GM04504 (cell line): ENCODE data around the gene ACTL8.

ENCODE experiments used
- DNase-seq: peaks from one replicate; pipeline ENCODE4 v3.0.0-alpha.2; 2012; ENCODE audit warnings: low read depth

ACTL8 gene

GRCh38 chr1:17755120-17755519, at the start of gene ACTL8:
Gene ACTL8, plus strand, starts transcription at chr1:17755333. Its CDS starts 67,676 bp downstream, at chr1:17823009.
- DNase-seq = no peak

GRCh38 chr1:17706445-17706844, 48.7 kb upstream of the ACTL8 start:
- DNase-seq = no peak

- no peak for DNase-seq
These were observed 45.2 kb upstream of the ACTL8 start for GRCh38 chr1:17709981-17710380.

- no peak for DNase-seq
These were observed 44.1 kb upstream of the ACTL8 start for GRCh38 chr1:17710889-17711576.

- no peak for DNase-seq
These were observed 43.6 kb upstream of the ACTL8 start for GRCh38 chr1:17711577-17711910.

- no peak for DNase-seq
These were observed 43.2 kb upstream of the ACTL8 start for GRCh38 chr1:17711941-17712340.

- DNase-seq = no peak
These were observed 41.1 kb upstream of the ACTL8 start for GRCh38 chr1:17713993-17714392.

GRCh38 chr1:17717594-17718535, 37.3 kb upstream of the ACTL8 start:
- no peak for DNase-seq

- DNase-seq = no peak
These were observed 35.3 kb upstream of the ACTL8 start for GRCh38 chr1:17719874-17720273.

- no peak for DNase-seq
These were observed 33.7 kb upstream of the ACTL8 start for GRCh38 chr1:17721444-17721843.

GRCh38 chr1:17723684-17724083, 31.4 kb upstream of the ACTL8 start:
- DNase-seq = no peak

GRCh38 chr1:17724150-17724549, 31.0 kb upstream of the ACTL8 start:
- DNase-seq = no peak

GRCh38 chr1:17725084-17725719, 29.9 kb upstream of the ACTL8 start:
- DNase-seq = no peak

- DNase-seq = no peak
These were observed 29.1 kb upstream of the ACTL8 start for GRCh38 chr1:17725811-17726582.

GRCh38 chr1:17728123-17728712, 26.9 kb upstream of the ACTL8 start:
- DNase-seq = no peak

- no peak for DNase-seq
These were observed 25.9 kb upstream of the ACTL8 start for GRCh38 chr1:17729248-17729647.

GRCh38 chr1:17729909-17730308, 25.2 kb upstream of the ACTL8 start:
- DNase-seq = no peak

- DNase-seq = no peak
These were observed 23.7 kb upstream of the ACTL8 start for GRCh38 chr1:17731460-17731859.

GRCh38 chr1:17732475-17732874, 22.7 kb upstream of the ACTL8 start:
- DNase-seq = peak; percentile 34

GRCh38 chr1:17733661-17734060, 21.5 kb upstream of the ACTL8 start:
- no peak for DNase-seq

- DNase-seq = no peak
These were observed 20.5 kb upstream of the ACTL8 start for GRCh38 chr1:17734609-17735008.

- DNase-seq = no peak
These were observed 19.8 kb upstream of the ACTL8 start for GRCh38 chr1:17735348-17735747.
